Stimulated activated CD8-positive, alpha-beta memory T cell treated with anti-CD3 and anti-CD28 coated beads, Interleukin-12 subunit alpha, Interleukin-12 subunit beta, amount 100 ng/mL, for 1 hour (primary cell): ENCODE measurements around the gene SH2D5.

Experiments
- DNase-seq: peaks from one replicate; pipeline ENCODE4 v3.0.0-alpha.2; 2020; ENCODE audit warnings: low read depth

SH2D5 gene

DNA sequence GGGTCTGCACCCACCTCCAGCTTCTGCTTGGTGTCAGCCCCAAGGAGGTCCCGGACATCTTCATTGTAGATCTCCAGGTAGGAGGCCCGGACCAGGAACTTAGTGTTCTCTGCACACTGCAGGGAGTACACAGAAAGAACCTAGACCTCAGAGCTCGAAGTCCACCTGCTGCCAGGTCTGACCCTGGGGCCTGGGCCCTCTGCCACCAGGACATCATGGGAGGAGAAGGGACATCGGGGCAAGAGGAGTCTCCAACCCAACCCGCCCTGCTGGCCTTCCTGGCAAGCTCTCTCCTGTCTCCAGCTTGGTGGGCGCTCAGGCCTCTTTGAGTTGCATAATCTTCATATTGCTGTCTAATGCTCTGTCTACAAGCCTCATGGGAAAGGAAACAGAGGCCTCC lies 19.1 kb downstream of the SH2D5 start:
- no peak for DNase-seq

DNA sequence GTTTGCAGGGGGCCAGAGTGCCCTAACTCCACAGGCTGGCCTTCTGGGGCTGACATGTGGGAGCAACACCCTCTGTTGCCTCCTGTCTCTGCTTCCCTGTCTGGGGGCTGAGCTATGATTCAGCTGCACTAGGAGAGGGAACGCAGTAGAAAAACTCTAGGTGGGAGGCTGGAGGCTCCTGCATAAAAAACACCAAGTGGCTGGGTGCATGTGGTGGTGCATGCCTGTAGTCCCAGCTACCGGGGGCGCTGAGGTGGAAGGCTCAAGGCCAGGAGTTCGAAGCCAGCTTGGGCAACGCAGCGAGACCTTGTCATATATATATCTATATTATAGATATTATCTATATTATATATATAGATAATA lies 20.3 kb downstream of the SH2D5 start:
- DNase-seq, result no peak

DNA sequence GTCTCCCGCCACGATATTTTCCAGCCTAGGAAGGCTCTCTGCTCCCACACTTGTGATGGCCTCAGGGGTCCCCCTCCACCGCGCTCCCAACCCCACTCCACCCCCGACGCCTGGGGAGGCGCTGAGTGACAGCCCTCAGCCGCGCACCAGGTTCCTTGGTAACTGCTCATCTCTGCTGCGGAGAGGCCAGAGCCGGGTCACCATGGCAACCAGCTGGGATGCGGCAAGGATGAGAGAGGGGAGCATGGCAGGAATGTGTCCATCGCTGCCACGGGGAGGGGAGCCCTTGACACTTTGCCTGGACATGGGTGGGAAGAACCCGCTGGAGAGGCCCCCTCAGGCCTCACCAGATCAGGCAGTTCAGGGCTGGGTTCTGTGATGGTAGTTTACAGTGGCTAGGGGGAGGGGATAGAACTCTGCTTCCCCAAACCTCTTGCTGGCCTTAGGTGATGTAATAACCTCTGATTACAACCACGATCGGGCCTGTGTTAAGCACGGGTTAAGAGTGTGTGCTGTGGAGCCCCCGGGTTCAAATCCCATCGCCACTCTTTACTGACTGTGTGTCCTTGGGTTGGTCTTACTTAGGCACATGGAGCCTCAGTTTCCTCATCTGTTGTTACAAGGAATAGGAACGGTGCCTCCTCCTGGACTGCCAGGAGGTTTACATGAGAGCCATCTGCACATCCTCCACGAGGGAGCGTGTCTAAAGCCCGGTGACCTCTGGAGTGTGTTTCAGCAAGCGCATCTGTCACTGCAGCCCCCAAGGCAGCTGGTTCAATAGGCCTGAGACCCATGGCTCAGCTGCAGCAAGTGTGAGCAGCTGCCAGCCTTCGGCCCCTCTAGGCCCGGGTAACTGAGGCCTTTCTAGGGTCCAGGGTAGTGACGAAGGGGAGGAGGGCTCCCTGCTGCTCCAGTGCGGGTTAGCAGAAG lies 21.0 kb downstream of the SH2D5 start:
- DNase-seq, result no peak

DNA sequence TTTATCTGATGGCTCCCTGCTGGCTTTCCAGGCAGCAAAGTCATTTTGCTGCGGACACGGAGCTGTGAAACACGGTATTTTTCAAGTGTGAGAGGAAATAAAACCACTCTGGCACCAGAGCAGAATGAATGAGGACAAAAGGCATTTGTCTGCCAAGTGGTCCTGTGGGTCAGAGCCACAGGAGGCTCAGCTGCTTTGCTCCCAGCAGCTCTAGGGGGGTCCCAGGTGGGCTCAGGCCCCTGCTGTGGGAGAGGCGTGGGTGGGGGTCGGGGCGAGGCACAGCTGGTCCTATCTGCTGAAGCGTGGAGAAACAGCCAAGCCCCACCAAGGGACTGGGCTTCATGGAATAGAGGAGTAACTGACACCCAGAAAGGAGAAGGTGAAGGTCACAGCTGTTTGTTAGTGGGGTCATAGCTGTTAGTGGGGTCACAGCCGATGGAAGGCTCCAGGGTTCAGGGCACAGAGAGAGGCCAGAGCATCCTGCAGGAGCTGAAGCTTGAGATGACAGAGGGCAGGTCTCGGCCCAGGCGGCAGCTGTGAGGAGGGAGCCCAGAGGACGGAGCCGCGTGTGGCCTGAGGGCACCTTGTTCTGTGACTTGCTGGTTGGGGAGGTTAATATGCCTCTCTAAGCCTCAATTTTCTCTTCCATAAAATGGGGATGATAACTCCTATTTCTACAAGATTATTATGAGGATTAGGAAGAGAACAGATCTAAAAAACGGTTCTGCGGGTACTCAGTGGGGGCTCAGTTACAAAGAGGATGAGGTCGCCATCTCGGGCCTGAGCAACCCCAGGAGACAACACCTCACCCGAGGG lies 21.8 kb downstream of the SH2D5 start:
- DNase-seq, result no peak

DNA sequence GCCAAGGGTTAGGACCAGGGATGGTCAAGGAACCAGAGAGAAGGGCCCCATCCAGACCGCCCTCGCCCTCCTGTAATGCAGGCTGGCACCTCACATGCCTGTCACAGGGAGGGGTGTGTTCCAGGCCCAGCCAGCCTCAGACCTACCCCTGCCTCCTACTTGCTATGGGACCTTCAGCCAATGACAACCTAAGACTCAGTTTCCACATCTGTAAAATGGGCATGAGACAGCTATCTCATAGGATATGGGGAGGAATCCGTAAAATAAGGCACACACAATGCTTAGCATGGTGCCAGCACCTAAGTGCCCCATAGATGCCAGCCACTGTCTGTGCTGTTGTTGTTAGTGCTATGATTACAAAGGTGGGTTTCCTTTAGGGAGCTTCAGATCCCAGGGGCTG lies 22.6 kb downstream of the SH2D5 start:
- DNase-seq, result no peak

DNA sequence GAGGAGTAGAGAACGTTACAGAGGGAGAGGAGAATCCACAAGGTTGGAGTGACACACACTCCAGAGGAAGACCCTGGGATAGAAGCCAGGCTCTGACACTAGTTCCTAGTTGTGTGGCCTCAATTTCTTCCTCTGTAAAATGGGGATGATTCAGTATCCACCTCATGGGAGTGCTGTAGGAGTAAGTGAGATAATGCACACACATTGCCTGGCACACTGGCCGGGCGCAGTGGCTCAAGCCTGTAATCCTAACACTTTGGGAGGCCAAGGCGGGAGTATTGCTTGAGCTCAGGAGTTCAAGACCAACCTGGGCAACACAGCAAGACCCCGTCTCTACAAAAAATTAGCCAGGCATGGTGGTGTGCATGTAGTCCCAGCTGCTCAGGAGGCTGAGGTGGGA lies 23.6 kb downstream of the SH2D5 start:
- no peak for DNase-seq

GRCh38 chr1:20708057-20708456 lies 24.4 kb downstream of the SH2D5 start:
- DNase-seq, result no peak

DNA sequence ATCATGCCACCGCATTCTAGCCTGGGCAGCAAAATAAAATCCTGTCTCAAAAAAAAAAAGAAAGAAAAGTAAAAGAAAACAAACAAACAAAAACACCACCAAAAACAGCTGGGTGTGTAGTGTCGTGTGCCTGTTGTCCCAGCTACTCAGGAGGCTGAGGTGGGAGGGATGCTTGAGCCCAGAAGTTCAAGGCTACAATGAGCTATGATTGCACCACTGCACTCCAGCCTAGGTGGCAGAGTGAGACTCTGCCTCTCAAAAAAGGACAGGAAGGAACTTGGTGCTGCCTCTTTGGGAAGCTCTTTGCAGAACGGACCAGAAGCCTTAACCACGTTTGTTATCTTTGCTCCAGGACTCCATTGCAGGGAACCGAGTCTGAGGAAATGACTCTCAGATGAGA lies 25.7 kb downstream of the SH2D5 start:
- no peak for DNase-seq

- DNase-seq, result no peak
These were observed 27.2 kb downstream of the SH2D5 start for GRCh38 chr1:20705203-20705755.

- DNase-seq, result no peak
These were observed 27.9 kb downstream of the SH2D5 start for GRCh38 chr1:20704390-20705202.

GRCh38 chr1:20703124-20703756 lies 29.3 kb downstream of the SH2D5 start:
- no peak for DNase-seq

DNA sequence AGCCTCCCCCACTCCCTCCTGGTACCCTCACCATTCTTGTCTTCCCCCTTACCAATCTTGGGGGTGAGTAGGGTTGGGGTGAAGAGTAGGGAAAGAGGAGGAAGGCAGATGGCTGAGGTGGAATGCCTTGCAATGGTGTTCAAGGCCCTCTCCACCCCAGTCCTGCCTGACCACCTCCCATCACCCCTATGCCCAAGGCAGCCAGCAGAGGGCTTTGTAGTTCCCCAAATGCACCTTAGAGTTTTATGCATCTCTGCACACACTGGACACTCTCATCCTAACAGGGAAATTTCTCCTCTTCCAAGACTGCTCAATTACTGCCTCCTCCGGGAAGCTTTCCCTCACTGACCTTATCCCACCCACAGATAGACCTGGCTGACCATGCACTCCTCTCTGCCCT lies 30.1 kb downstream of the SH2D5 start:
- DNase-seq, result no peak

DNA sequence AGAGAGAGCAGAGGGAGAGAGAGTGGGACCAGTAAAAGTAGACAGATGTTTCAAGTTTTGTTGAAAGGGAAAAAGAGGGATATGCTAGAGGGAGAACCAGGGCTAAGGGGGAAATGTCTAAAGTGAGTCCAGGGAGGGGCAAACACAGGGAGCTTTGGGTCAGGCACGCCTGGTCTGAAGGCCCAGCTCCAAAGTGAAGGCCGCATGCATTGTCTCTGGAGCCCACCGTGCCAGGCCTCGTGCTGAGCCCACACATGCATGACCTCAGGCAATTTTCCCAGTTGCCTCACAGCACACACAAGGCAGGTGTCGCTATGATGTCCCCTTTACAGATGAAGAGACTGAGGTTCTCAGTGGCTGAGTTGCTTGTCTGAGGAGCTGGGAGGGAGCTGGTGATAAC lies 30.7 kb downstream of the SH2D5 start:
- no peak for DNase-seq

DNA sequence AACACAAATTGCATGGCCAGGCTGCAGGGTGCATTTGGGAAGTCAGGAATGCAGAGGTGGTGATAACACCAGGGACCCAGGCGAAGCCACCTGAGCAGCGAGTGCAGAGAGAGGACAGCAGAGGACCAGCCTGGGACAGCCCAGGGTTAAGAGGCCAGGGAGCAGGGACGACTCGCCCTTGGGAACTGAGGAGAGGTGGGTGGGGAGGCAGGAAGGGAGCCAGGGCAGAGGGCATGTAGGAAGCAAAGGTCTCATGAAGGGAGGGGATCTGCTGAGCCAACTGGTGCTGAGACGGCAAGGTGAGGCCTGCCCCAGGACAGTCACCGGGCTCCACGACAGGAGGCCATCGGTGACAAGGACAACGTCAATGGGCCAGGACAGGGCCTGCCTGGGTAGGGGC lies 31.1 kb downstream of the SH2D5 start:
- DNase-seq, result no peak

GRCh38 chr1:20700636-20701215 lies 31.8 kb downstream of the SH2D5 start:
- DNase-seq, result no peak

- DNase-seq, result no peak
These were observed 32.9 kb downstream of the SH2D5 start for GRCh38 chr1:20699558-20699957.

GRCh38 chr1:20698195-20698910 lies 34.1 kb downstream of the SH2D5 start:
- no peak for DNase-seq

DNA sequence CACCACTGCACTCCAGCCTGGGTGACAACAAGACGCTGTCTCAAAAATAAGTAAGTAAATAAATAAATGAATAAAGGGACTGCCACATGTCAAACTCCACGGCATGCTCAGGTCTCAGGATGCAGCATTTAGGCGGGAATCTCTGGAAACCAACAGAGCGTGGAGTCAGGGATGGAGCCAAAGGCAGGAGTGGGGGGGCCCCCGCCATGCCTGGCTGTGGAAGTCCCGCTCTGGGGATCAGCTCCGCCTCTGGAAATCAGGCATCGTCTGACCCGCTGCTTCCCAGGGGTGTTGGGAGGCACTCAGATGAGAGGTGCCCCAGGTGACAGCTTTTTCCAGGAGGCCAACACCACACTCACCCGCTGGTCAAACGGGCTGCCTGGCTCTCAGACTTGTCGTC lies 34.9 kb downstream of the SH2D5 start:
- no peak for DNase-seq

GRCh38 chr1:20696397-20697333 lies 35.8 kb downstream of the SH2D5 start:
- DNase-seq, result peak; percentile 48
